ENCODE results near the gene IL1RN. TPM values are rescaled to one million over a fixed set of nuclear protein-coding genes. Genes with fewer than 3 reads are reported as not detected.

The IL1RN gene
- total and polyA plus RNA-seq, 10 of the 15 experiments (the other 5 are each of a cell fraction or from before 2014, with no cell fraction given) = 0.04 TPM; not detected in 7

DNA sequence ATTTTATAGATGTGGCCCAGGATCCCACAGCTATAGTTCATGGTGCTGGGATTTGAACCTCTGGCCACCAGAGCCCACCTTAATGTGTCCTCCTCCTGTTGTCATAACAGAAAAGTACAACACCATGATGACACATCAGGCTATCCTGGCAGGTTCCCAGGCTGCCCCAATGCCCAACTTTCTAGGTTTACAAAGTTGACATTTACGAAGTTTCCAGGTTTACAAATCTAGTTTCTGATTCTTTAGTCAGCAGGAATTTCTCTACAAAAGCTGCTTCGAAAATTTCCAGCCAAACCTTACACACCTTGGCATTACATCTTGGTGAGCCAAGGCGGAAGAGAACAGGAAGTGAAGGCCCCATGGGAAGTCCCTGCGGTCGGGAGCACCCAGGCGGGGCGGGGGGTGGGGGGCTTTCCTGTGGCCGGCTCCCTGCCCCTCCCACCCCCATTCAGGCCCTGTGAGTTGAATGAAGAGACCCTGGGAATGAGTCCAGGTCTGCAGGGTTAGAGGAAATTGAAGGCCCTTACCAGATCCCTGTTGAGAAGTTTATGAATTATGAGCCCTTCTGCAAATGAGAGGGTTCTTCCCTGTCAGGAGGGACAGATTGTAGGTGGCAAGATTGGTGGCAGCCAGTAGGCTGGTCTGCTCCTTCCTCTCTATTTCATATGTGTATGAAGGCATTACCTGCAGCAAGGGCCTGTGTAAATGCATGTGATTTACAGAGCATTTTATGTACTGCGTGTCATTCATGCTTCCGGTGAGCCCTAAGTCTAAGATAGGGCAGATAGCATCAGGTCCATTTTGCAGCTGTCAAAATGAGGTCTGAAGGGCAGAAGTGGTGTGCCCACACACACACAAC, 11.1 kb upstream of the IL1RN start (continued):
- TF ChIP-seq PAX5 (IDR thresholded peaks at IDR 0.05; ENCODE audit: borderline replicate concordance, low read depth, low read length) = peak; percentile 78
- TF ChIP-seq, protein P1, sequence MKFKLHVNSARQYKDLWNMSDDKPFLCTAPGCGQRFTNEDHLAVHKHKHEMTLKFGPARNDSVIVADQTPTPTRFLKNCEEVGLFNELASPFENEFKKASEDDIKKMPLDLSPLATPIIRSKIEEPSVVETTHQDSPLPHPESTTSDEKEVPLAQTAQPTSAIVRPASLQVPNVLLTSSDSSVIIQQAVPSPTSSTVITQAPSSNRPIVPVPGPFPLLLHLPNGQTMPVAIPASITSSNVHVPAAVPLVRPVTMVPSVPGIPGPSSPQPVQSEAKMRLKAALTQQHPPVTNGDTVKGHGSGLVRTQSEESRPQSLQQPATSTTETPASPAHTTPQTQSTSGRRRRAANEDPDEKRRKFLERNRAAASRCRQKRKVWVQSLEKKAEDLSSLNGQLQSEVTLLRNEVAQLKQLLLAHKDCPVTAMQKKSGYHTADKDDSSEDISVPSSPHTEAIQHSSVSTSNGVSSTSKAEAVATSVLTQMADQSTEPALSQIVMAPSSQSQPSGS (IDR thresholded peaks at IDR 0.05; ENCODE audit: low read length) = peak; percentile 38; the same call in 1 of the 2 replicates
- no peak for TF ChIP-seq GABPA (IDR thresholded peaks at IDR 0.05; ENCODE audit: low read depth)
- TF ChIP-seq, protein P2, sequence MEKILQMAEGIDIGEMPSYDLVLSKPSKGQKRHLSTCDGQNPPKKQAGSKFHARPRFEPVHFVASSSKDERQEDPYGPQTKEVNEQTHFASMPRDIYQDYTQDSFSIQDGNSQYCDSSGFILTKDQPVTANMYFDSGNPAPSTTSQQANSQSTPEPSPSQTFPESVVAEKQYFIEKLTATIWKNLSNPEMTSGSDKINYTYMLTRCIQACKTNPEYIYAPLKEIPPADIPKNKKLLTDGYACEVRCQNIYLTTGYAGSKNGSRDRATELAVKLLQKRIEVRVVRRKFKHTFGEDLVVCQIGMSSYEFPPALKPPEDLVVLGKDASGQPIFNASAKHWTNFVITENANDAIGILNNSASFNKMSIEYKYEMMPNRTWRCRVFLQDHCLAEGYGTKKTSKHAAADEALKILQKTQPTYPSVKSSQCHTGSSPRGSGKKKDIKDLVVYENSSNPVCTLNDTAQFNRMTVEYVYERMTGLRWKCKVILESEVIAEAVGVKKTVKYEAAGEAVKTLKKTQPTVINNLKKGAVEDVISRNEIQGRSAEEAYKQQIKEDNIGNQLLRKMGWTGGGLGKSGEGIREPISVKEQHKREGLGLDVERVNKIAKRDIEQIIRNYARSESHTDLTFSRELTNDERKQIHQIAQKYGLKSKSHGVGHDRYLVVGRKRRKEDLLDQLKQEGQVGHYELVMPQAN (conservative IDR thresholded peaks at IDR 0.05) = no peak
- no peak for TF ChIP-seq RFX5 (IDR thresholded peaks at IDR 0.05; ENCODE audit: low read depth, low read length)
- TF ChIP-seq, protein P3, sequence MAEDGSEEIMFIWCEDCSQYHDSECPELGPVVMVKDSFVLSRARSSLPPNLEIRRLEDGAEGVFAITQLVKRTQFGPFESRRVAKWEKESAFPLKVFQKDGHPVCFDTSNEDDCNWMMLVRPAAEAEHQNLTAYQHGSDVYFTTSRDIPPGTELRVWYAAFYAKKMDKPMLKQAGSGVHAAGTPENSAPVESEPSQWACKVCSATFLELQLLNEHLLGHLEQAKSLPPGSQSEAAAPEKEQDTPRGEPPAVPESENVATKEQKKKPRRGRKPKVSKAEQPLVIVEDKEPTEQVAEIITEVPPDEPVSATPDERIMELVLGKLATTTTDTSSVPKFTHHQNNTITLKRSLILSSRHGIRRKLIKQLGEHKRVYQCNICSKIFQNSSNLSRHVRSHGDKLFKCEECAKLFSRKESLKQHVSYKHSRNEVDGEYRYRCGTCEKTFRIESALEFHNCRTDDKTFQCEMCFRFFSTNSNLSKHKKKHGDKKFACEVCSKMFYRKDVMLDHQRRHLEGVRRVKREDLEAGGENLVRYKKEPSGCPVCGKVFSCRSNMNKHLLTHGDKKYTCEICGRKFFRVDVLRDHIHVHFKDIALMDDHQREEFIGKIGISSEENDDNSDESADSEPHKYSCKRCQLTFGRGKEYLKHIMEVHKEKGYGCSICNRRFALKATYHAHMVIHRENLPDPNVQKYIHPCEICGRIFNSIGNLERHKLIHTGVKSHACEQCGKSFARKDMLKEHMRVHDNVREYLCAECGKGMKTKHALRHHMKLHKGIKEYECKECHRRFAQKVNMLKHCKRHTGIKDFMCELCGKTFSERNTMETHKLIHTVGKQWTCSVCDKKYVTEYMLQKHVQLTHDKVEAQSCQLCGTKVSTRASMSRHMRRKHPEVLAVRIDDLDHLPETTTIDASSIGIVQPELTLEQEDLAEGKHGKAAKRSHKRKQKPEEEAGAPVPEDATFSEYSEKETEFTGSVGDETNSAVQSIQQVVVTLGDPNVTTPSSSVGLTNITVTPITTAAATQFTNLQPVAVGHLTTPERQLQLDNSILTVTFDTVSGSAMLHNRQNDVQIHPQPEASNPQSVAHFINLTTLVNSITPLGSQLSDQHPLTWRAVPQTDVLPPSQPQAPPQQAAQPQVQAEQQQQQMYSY (CRISPR knock-in tag; IDR thresholded peaks at IDR 0.05) = no peak
- peak in 1 of 2 experiments; percentile 96; a peak in 2 of 4 replicates for TF ChIP-seq ETV6 (conservative IDR thresholded peaks at IDR 0.05 in 1 of 2, IDR thresholded peaks at IDR 0.05 in 1 of 2; ENCODE audit: borderline replicate concordance in 1 of 2, low read depth in 1 of 2)
- TF ChIP-seq TCF7 (IDR thresholded peaks at IDR 0.05; ENCODE audit: borderline replicate concordance) = no peak
- peak; percentile 29; the same call in 1 of the 2 replicates for TF ChIP-seq CREM (IDR thresholded peaks at IDR 0.05; ENCODE audit: low read depth)
- no peak for TF ChIP-seq SIX5 (IDR thresholded peaks at IDR 0.05; ENCODE audit: low read depth, low read length, severe bottlenecking)
- no peak for TF ChIP-seq POLR2AphosphoS5 (IDR thresholded peaks at IDR 0.05; ENCODE audit: low read length)
- TF ChIP-seq, protein P4, sequence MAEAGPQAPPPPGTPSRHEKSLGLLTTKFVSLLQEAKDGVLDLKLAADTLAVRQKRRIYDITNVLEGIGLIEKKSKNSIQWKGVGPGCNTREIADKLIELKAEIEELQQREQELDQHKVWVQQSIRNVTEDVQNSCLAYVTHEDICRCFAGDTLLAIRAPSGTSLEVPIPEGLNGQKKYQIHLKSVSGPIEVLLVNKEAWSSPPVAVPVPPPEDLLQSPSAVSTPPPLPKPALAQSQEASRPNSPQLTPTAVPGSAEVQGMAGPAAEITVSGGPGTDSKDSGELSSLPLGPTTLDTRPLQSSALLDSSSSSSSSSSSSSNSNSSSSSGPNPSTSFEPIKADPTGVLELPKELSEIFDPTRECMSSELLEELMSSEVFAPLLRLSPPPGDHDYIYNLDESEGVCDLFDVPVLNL (IDR thresholded peaks at IDR 0.05; ENCODE audit: low read depth, low read length) = no peak
- TF ChIP-seq, protein P5, sequence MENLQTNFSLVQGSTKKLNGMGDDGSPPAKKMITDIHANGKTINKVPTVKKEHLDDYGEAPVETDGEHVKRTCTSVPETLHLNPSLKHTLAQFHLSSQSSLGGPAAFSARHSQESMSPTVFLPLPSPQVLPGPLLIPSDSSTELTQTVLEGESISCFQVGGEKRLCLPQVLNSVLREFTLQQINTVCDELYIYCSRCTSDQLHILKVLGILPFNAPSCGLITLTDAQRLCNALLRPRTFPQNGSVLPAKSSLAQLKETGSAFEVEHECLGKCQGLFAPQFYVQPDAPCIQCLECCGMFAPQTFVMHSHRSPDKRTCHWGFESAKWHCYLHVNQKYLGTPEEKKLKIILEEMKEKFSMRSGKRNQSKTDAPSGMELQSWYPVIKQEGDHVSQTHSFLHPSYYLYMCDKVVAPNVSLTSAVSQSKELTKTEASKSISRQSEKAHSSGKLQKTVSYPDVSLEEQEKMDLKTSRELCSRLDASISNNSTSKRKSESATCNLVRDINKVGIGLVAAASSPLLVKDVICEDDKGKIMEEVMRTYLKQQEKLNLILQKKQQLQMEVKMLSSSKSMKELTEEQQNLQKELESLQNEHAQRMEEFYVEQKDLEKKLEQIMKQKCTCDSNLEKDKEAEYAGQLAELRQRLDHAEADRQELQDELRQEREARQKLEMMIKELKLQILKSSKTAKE (IDR thresholded peaks at IDR 0.05; ENCODE audit: low read depth, poor library complexity, severe bottlenecking) = no peak
- TF ChIP-seq, protein P6, sequence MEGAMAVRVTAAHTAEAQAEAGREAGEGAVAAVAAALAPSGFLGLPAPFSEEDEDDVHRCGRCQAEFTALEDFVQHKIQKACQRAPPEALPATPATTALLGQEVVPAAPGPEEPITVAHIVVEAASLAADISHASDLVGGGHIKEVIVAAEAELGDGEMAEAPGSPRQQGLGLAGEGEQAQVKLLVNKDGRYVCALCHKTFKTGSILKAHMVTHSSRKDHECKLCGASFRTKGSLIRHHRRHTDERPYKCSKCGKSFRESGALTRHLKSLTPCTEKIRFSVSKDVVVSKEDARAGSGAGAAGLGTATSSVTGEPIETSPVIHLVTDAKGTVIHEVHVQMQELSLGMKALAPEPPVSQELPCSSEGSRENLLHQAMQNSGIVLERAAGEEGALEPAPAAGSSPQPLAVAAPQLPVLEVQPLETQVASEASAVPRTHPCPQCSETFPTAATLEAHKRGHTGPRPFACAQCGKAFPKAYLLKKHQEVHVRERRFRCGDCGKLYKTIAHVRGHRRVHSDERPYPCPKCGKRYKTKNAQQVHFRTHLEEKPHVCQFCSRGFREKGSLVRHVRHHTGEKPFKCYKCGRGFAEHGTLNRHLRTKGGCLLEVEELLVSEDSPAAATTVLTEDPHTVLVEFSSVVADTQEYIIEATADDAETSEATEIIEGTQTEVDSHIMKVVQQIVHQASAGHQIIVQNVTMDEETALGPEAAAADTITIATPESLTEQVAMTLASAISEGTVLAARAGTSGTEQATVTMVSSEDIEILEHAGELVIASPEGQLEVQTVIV (IDR thresholded peaks at IDR 0.05; ENCODE audit: borderline replicate concordance, partially characterized antibody) = no peak

All from GM12878 (cell line).